ENCODE results near the gene PACSIN2.

- no peak for TF ChIP-seq POLR2A (IDR thresholded peaks at IDR 0.05)
- TF ChIP-seq CTCF (IDR thresholded peaks at IDR 0.05): no peak
- no peak for TF ChIP-seq POLR2AphosphoS5 (IDR thresholded peaks at IDR 0.05)
- TF ChIP-seq EP300 (IDR thresholded peaks at IDR 0.05): no peak
These were observed 42.7 kb upstream of the PACSIN2 start for GRCh38 chr22:43057641-43058040.
